ENCODE results near the gene CLEC1B. TPM values are rescaled to one million over a fixed set of nuclear protein-coding genes. Genes with fewer than 3 reads are reported as not detected.
"Not testable (repeated sequence)": the region's sequence is repeated elsewhere in the genome, so short reads cannot be mapped to it uniquely, and the experiment has no call there.

The CLEC1B gene
- total RNA-seq, 1 donor from 2014 or later, result not detected

DNA sequence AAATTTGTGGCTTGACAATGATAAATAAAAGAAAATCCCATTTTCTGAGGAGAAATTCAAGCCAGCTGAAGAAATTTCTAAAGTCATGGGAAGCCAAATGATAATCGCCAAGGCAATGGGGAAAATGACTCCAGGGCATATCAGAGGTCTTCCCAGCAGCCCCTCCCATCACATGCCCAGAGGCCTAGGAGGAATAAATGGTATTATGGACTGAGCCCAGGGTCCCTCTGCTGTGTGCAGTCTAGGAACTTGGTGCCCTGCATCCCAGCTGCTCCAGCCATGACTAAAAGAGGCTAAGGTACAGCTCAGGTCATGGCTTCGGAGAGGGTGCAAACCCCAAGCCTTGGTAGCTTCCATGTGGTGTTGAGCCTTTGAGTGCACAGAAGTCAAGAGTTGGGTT lies 23.3 kb downstream of the CLEC1B start:
- Mint-ChIP-seq H3K36me3 (ENCODE audit: unreplicated experiment) (peaks cover 12% of the 10 kb centered on the region), H3K9me3 (ENCODE audit: unreplicated experiment) (peaks cover 6% of the 10 kb centered on the region), H3K27ac (ENCODE audit: unreplicated experiment) (no peak overlapping the region), H3K27me3 (ENCODE audit: unreplicated experiment) (no peaks in the 10 kb centered on the region), H3K4me3 (ENCODE audit: unreplicated experiment) (no peak overlapping the region), H3K4me1 (ENCODE audit: low read depth, unreplicated experiment) (no peaks in the 10 kb centered on the region)
- no peak for DNase-seq
- TF ChIP-seq, protein P1, sequence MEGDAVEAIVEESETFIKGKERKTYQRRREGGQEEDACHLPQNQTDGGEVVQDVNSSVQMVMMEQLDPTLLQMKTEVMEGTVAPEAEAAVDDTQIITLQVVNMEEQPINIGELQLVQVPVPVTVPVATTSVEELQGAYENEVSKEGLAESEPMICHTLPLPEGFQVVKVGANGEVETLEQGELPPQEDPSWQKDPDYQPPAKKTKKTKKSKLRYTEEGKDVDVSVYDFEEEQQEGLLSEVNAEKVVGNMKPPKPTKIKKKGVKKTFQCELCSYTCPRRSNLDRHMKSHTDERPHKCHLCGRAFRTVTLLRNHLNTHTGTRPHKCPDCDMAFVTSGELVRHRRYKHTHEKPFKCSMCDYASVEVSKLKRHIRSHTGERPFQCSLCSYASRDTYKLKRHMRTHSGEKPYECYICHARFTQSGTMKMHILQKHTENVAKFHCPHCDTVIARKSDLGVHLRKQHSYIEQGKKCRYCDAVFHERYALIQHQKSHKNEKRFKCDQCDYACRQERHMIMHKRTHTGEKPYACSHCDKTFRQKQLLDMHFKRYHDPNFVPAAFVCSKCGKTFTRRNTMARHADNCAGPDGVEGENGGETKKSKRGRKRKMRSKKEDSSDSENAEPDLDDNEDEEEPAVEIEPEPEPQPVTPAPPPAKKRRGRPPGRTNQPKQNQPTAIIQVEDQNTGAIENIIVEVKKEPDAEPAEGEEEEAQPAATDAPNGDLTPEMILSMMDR (IDR thresholded peaks at IDR 0.05; ENCODE audit: partially characterized antibody, unreplicated experiment), result no peak

DNA sequence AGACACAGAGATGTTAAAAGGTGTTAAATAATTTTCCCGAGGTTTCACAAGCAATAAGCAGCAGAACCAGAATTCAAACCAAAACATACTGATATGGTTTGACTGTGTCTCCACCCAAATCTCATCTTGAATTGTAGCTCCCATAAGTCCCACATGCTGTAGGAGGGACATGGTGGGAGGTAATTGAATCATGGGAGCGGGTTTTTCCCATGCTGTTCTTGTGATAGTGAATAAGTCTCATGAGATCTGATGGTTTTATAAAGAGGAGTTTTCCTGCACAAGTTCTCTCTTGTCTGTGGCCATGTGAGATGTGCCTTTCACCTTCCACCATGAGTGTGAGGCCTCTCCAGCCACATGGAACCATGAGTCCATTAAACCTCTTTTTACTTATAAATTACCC lies 24.2 kb downstream of the CLEC1B start:
- peaks cover 12% of the 10 kb centered on the region for H3K36me3 Mint-ChIP-seq (ENCODE audit: unreplicated experiment)
- H3K4me3 Mint-ChIP-seq (ENCODE audit: unreplicated experiment); DNase-seq; H3K27me3 Mint-ChIP-seq (ENCODE audit: unreplicated experiment); H3K9me3 Mint-ChIP-seq (ENCODE audit: unreplicated experiment); H3K27ac Mint-ChIP-seq (ENCODE audit: unreplicated experiment); H3K4me1 Mint-ChIP-seq (ENCODE audit: low read depth, unreplicated experiment): not testable (repeated sequence)

DNA sequence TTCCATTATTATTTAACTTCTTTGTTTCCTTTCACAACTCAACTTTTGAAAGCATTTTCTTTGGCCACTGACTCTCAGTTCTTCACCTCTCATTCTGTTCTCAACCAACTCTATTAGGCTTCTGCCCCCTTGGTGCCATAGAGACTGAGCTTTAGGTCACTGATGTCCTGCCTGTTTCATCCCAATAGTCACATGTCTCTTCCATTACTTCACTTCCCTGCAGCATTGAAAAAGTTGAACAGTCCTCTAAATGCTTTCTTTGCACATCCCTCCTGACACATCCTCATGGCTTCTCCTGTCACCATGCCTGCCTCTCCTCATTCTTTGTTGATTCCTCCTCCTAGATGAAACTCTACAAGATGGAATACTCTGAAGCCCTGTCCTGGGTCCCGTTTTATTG lies 25.0 kb downstream of the CLEC1B start:
- Mint-ChIP-seq H3K27ac (ENCODE audit: unreplicated experiment) (no peak overlapping the region), H3K36me3 (ENCODE audit: unreplicated experiment) (peaks cover 12% of the 10 kb centered on the region), H3K4me3 (ENCODE audit: unreplicated experiment) (no peak overlapping the region), H3K27me3 (ENCODE audit: unreplicated experiment) (no peaks in the 10 kb centered on the region), H3K4me1 (ENCODE audit: low read depth, unreplicated experiment) (no peaks in the 10 kb centered on the region), H3K9me3 (ENCODE audit: unreplicated experiment) (peaks cover 6% of the 10 kb centered on the region)
- TF ChIP-seq, protein P1 (IDR thresholded peaks at IDR 0.05; ENCODE audit: partially characterized antibody, unreplicated experiment), result no peak
- no peak for DNase-seq

DNA sequence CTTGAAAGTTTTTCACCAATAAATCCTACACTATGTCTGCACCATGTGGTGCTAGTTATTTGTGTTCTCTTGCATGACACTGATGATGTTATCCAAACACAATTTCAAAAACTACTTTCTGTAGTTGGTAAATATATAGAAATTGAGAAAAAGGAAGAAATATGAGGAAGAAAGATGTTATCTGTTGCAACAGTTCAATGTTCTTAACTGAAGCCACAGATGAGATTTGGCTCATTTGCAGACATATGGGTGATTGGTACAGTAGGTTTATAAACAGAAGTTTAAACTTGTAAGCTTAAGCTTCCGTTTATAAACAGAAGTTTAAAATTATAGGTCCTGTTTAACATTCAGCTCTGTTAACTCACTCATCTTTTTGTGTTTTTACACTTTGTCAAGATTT lies 27.7 kb downstream of the CLEC1B start, which contains the start of gene CLEC12A:
CLEC12A (plus strand) TSS at position 229 of the 400 bp plus-strand sequence. CDS start 188 bp downstream, outside the sequence.
- no peak within 1 kb of the TSS for H3K4me3 Mint-ChIP-seq (ENCODE audit: unreplicated experiment)
- H3K27ac Mint-ChIP-seq (ENCODE audit: unreplicated experiment), result no peak within 1 kb of the TSS
- no peaks in the 10 kb centered on the region for H3K27me3 Mint-ChIP-seq (ENCODE audit: unreplicated experiment)
- TF ChIP-seq, protein P1 (IDR thresholded peaks at IDR 0.05; ENCODE audit: partially characterized antibody, unreplicated experiment), result no peak
- DNase-seq, result no peak
- peaks cover 5% of the 10 kb centered on the region for H3K36me3 Mint-ChIP-seq (ENCODE audit: unreplicated experiment)
- no peaks in the 10 kb centered on the region for H3K4me1 Mint-ChIP-seq (ENCODE audit: low read depth, unreplicated experiment)
- H3K9me3 Mint-ChIP-seq (ENCODE audit: unreplicated experiment), result peaks cover 5% of the 10 kb centered on the region

DNA sequence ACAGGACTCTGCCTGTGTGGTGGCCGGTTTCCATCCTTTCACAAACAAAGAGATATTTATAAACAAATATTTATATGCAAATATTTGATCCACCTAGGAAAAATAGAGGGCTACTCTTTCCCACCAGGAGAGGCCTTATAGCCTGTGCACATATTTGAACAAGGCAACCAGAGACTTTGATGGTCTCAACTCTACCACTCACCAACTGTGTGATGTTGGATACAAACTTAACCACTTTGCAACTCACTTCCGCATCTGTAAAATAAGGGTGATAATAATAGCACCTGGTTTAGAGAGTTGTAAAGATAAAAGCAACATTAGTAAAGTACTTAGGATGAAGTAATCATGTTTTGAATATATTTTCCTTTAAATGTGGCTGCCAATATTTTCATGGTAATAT lies 29.2 kb downstream of the CLEC1B start:
- H3K4me1 Mint-ChIP-seq (ENCODE audit: low read depth, unreplicated experiment), result no peaks in the 10 kb centered on the region
- H3K36me3 Mint-ChIP-seq (ENCODE audit: unreplicated experiment), result no peaks in the 10 kb centered on the region
- TF ChIP-seq, protein P1 (IDR thresholded peaks at IDR 0.05; ENCODE audit: partially characterized antibody, unreplicated experiment), result no peak
- no peak overlapping the region for H3K27ac Mint-ChIP-seq (ENCODE audit: unreplicated experiment)
- no peaks in the 10 kb centered on the region for H3K27me3 Mint-ChIP-seq (ENCODE audit: unreplicated experiment)
- peaks cover 1% of the 10 kb centered on the region for H3K9me3 Mint-ChIP-seq (ENCODE audit: unreplicated experiment)
- no peak for DNase-seq
- H3K4me3 Mint-ChIP-seq (ENCODE audit: unreplicated experiment), result no peak overlapping the region

Measured in glutamatergic neuron (in vitro differentiated cells).